ENCODE results near the gene GNG14. TPM values are rescaled to one million over a fixed set of nuclear protein-coding genes. Genes with fewer than 3 reads are reported as not detected.
"Not testable (repeated sequence)": the region's sequence is repeated elsewhere in the genome, so short reads cannot be mapped to it uniquely, and the experiment has no call there.

The GNG14 gene
- total RNA-seq, 1 donor from 2014 or later, result not detected

DNA sequence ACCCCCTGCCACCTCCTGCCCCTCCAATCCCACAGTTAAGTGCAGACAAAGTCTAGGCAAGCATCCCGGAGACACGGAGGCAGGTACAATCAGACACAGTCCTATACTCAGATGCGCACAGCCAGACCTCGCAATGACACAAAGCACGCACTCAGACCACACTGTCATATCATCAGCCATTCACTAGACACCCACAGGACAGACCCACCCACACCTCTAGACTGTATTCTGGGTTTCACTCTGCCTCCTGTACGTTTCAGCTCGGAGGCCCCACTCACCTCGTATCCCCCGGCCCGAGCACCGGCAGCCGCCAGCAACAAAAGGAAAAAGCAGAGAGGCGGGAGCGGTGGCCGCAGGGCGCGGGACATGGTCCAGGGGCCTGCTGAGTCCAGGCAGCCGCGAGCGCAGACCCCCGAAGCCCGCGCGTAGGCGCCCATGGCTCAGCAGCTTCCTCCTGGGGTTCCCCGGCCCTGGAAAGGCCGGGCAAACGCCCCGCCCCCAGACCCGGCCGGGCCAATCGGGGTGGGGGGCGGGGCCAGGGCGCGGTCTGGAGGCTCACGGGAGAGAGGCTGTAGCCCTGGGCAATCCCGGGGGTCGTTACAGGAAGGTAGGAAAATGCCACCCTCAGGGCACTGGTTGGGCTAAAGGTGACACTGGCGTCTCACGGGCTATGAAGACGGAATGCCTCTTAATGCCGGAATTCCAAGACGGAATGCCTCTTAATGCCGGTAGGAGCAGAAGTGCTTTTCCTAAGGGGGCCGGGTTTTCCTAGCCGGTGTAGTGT is 21.3 kb upstream of the GNG14 start, which contains the start of the genes MAN2B1 and WDR83:
Gene MAN2B1 (minus strand): TSS at position 478 of the 784 bp plus-strand sequence. CDS start 41 bp downstream, at position 437.
Gene WDR83 (plus strand): TSS at position 543 of the 784 bp plus-strand sequence. CDS start 2,984 bp downstream, outside the sequence.
- peak; percentile 78 for DNase-seq (ENCODE audit: low read depth)

DNA sequence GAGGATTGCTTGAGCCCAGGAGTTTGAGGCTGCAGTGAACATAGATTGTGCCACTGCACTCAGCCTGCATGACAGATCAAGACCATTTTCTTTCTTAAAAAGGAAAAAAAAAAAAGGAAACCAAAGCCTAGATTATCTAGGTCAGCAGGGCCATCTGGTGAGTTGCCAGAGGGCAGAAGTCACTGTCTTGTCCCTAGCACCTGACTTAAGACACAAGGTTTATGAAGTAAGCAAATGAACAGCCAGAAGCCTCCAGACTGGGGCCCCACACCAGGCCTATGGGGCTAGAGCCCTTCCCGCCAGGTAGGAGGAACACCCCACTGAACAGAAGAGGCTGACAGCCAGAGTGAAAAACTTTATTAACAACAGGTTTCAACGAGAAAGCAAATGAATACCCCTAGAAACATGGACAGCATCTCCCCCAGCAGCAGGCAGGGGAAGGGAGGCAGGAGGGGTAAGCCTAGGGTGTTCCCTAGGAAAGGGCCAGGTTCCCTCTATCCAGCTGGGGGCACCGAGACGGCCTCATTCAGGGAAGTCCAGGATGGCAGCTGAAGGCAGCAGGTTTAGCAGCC is 20.0 kb upstream of the GNG14 start:
- no peak for DNase-seq (ENCODE audit: low read depth)

GRCh38 chr19:12668346-12668745 is 19.5 kb upstream of the GNG14 start:
- no peak for DNase-seq (ENCODE audit: low read depth)

GRCh38 chr19:12668932-12669269 is 18.9 kb upstream of the GNG14 start:
- peak; percentile 62 for DNase-seq (ENCODE audit: low read depth)

DNA sequence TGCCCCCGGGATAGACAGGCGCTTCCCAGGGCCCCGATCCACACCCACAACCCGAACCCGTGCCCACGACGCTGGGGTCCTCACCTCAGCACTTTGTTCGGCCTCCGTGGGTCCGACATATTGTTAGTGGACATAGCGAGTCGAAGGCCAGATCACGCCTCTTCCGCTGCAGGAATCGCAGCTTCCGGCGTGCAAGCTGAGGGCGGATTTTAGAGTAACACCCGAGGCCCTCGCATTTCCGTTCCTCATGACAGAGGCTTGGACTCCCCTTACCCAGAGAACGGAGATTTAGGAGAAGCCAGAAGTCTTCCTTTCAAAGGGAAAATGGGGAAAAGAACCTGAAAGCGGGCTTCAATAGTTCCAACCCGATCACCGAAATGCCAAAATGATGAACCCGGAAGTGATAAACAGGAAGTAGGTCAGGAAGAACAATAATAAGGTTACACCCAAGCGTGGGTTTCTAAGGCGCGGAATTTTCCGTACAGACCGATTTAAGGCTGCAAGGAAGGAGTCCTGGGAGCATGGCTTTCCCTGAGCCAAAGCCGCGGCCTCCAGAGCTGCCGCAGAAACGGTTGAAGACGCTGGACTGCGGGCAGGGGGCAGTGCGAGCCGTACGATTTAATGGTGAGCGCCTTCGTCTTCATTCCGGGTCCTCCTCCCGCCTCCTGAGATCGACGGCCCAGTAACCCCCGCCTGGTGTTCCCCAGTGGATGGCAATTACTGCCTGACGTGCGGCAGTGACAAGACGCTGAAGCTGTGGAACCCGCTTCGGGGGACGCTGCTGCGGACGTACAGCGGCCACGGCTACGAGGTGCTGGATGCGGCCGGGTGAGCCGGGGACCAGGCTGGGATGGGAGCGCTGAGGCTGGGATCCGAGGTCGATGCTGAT is 18.3 kb upstream of the GNG14 start:
- DNase-seq (ENCODE audit: low read depth), result peak; percentile 87

DNA sequence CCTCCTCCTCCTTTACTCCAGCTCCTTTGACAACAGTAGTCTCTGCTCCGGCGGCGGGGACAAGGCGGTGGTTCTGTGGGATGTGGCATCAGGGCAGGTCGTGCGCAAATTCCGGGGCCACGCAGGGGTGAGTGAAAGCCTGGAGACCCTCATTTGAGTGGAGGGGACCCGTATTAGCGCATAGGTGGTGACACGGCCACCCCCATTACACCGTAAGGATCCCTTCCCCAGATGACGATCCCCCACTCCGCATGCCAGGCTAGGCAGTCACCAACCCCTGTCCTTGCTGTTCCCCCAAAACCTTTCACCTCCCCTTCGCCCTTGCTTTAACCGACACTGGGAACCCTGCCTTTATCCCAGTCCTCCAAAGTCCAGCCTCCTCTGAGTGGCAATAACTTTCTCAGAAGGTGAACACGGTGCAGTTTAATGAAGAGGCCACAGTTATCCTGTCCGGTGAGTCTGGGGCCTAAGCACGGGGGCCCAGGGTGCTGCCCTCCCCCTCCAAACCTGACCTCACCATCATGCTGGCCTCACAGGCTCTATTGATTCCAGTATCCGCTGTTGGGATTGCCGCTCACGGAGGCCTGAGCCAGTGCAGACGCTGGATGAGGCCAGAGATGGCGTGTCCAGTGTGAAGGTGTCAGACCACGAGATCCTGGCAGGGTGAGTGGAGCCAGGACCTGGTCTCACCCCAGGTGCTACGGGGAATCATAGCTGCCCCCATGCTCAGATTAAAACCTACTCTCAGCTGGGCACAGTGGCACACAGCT is 17.5 kb upstream of the GNG14 start:
- DNase-seq (ENCODE audit: low read depth), result no peak

- no peak for DNase-seq (ENCODE audit: low read depth)
Observed at GRCh38 chr19:12672744-12673143, 15.1 kb upstream of the GNG14 start.

- no peak for DNase-seq (ENCODE audit: low read depth)
Observed at GRCh38 chr19:12675399-12675798, 12.4 kb upstream of the GNG14 start.

DNA sequence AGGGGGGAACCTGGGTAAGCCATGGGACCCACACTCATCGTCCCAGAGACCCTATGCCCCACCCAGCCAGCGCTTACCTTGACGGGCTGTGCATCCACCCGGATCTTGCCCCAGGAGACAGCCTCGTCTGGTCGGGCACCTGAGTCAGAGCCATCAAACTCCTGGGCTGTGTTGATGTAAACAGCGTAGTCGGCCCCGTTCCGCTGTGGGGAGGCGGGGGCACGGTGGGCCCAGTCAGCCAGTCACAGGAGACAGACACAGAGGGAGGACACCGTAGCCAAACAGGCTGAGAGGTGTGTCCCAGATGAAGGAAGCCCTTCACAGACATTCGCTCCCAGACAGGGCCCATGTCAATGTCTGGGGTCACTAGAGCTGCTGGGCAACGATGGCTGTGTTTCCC is 11.9 kb upstream of the GNG14 start:
- DNase-seq (ENCODE audit: low read depth), result no peak

- peak; percentile 82 for DNase-seq (ENCODE audit: low read depth)
Observed at GRCh38 chr19:12676384-12676792, 11.4 kb upstream of the GNG14 start.

- DNase-seq (ENCODE audit: low read depth), result no peak
Observed at GRCh38 chr19:12676928-12677327, 10.9 kb upstream of the GNG14 start.

DNA sequence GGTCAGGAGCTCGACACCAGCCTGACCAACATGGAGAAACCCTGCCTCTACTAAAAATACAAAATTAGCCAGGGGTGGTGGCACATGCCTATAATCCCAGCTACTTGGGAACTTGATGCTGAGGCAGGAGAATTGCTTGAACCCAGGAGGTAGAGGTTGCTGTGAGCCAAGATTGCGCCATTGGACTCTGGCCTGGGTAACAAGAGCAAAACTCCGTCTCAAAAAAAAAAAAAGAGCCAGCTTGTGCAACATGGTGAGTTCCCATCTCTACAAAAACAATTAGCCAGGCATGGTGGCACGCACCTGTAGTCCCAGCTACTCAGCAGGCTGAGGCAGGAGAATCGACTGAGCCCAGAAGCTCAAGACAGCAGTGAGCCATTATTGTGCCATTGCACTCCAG is 9.8 kb upstream of the GNG14 start:
- DNase-seq (ENCODE audit: low read depth), result not testable (repeated sequence)

DNA sequence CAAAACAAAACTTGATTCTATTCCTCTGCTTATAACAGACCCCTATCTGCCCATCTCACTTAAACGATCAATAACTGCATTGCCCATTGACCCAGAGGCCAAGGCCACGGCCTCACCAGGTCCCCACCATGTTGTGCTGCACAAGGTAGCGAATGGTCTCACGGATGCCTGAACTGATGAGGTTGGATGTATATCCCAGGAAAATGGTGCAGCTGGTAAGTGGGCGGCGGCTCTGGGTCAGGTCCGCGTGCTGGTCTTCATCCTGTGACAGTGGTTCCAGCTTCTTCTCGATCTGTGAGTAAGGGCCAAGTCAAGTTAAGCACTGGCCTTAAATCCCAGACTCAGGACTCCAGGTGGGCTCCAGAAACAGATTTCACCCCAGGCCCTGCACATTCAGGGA is 7.8 kb upstream of the GNG14 start:
- DNase-seq (ENCODE audit: low read depth), result no peak

DNA sequence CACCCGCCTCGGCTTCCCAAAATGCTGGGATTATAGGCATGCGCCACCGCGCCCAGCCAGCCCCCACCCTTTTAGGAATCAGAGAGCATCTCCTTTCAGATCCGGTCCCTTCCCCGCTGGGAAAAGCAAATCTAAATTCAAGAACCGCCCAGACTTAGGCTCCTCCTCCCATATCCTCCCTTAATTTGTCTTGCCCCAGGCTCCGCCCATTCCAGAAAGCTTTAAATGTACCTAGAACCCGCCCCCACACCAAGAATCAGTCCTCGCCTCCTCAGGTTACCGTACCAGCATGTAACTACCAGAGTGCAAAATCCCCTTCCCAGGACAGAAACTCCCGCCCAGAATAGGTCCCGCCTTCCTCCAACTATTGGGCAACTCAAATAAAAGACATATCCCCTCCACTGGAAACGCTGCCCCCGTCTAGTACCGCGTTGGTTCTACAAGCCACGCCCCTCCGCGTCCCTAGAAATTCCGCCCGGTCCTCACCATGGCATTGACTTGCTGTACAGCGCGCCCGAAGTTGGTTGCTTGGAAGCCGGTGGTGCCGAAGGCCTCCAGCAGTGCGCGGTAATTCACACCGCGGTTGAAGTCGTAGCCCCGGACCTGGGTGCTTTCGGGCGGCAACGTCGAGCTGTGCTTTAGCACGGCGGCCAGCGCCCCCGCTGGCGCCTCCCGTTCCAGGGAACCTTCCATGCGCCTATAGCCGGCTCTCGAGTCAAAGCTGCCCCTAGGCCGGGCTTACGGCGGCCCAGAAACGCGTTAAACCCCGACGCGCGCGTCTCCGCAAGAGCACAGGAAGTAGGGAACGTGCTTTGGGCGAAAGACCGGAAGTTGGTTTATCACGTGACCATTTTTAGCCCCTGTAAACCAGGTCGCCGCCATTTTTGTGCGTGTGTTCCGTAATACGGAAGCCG is 6.5 kb upstream of the GNG14 start, which contains the start of gene DHPS:
Gene DHPS (minus strand): TSS at position 807 of the 914 bp plus-strand sequence. CDS start 114 bp downstream, at position 693.
- DNase-seq (ENCODE audit: low read depth), result peak; percentile 97

GRCh38 chr19:12685831-12686230 is 2.0 kb upstream of the GNG14 start:
- DNase-seq (ENCODE audit: low read depth), result no peak

DNA sequence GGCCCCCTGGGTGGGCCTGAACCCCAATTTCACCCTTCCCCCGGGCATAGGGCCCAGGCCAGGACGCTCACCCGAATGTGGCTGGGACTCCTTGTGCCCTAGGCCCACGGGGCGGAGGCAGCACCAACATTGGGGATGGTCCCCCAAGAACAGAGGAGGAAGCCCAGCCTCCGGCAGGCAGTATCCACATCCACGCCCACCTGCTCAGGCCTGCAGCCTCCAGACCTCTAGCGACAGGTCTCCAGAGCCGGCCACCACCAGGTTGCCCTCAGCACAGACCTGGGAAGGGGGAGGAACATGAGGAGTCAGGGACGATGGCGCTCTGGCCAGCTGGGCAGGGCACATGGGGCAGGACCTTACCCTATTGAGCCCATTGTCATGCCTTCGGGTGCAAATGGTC is 1.2 kb downstream of the GNG14 start:
- no peak for DNase-seq (ENCODE audit: low read depth)

GRCh38 chr19:12689581-12690216 is 1.9 kb downstream of the GNG14 start:
- DNase-seq (ENCODE audit: low read depth), result no peak

DNA sequence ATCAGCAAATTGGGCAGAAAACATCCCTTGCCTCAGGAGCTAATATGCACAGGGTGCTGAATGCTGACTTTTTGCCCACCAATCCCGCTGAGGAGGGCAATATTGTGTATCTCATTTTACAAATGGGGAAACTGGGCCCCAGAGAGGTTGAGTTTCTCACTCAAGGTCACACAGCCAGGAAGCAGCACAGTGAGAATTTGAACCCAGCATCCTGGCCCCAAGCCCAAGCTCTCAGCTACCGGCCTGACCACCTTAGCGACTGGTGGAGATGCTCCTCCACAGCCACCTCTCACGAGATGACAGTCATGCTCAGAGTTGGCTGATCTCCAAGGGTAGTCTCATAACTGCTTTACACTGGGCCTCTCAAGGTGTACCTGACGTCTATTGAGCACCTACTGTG is 5.2 kb downstream of the GNG14 start:
- DNase-seq (ENCODE audit: low read depth), result no peak

- DNase-seq (ENCODE audit: low read depth), result no peak
Observed at GRCh38 chr19:12694641-12695040, 6.8 kb downstream of the GNG14 start.
